Transverse colon (tissue), 4 donors: ENCODE data around the gene RAI1.

Experiments
- POLR2A ChIP-seq: fragments of 450-650 bp; IDR thresholded peaks from one replicate; pipeline ENCODE4 v1.6.1; 2016; ENCODE audit warnings: antibody characterized with exemption, mild to moderate bottlenecking, moderate library complexity
- POLR2AphosphoS5 ChIP-seq, 3 donors: sonication (generic); formaldehyde crosslinking; IDR thresholded peaks; one replicate each; pipeline ENCODE4 v1.6.1; 2016; ENCODE audit warnings: antibody characterized with exemption in 3 of 3
- TF ChIP-seq, protein P1 (sequence below), 5 experiments: fragments of 200-600 bp in 3 of 5; fragments of 450-650 bp in 2 of 5; sonication (generic) in 3 of 5; IDR thresholded peaks; 1 replicate in 2 of 5; 2 replicates in 3 of 5; pipeline ENCODE4 v1.5.1; 2016 to 2017; ENCODE audit warnings: antibody characterized with exemption in 5 of 5, inconsistent platforms in 3 of 5, mild to moderate bottlenecking in 2 of 5, moderate library complexity in 1 of 5

DNA sequence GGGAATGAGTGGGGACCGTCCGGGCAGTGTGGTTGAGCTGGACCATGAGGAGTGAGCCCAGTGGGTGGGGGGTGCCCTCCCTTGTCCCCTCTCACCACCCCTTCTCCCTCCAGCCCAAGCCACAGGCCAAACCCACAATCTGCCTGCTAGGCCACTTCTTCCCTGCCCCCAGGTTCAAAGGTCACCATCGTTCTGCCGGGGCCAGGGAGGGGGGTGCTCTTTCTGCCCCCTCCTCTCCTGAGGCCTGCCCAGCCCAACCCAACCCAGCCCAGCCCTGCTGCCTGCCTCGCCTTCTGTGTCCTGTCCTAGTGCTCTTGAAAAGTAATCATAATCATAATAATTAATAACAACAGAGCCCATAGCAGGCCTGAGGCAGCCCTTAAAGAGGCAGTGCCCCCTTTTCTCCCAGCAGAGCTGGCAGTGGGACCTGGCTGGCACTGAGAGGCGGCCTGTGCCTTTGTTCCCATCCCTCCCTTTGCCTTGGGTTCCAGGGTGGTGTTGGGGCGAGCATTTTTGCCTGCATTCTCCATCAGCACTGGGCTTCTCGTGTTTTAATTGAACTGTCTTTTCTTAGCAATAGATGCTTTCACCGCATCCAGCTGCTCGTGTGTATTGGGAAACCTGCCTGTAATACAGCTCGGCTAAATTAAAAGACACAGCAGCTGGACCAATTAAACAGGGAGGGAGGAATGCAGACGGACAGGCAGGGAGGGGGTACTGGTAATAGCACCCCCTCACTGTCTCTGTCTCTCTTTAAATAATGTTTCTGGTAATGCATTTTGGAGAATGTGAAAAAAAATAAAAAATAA, 108.8 kb downstream of the RAI1 start:
- TF ChIP-seq, protein P1, sequence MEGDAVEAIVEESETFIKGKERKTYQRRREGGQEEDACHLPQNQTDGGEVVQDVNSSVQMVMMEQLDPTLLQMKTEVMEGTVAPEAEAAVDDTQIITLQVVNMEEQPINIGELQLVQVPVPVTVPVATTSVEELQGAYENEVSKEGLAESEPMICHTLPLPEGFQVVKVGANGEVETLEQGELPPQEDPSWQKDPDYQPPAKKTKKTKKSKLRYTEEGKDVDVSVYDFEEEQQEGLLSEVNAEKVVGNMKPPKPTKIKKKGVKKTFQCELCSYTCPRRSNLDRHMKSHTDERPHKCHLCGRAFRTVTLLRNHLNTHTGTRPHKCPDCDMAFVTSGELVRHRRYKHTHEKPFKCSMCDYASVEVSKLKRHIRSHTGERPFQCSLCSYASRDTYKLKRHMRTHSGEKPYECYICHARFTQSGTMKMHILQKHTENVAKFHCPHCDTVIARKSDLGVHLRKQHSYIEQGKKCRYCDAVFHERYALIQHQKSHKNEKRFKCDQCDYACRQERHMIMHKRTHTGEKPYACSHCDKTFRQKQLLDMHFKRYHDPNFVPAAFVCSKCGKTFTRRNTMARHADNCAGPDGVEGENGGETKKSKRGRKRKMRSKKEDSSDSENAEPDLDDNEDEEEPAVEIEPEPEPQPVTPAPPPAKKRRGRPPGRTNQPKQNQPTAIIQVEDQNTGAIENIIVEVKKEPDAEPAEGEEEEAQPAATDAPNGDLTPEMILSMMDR (IDR thresholded peaks at IDR 0.05): no peak
- TF ChIP-seq POLR2A (no peak), POLR2AphosphoS5 (IDR thresholded peaks at IDR 0.05) (no peak)
